ENCODE measurements around the gene TULP4. TPM values are rescaled to one million over a fixed set of nuclear protein-coding genes. Genes with fewer than 3 reads are reported as not detected.
A peak's percentile ranks its signal among the peaks of the same experiment; 100 is the strongest.

The TULP4 gene
- total RNA-seq, 1 experiment from 2014 or later: 126 TPM

GRCh38 chr6:158311626-158312025 lies 639 bp upstream of the TULP4 start:
- peaks cover 9% of the 10 kb centered on the region for H3K9me3 Mint-ChIP-seq (ENCODE audit: unreplicated experiment)
- peaks cover 72% of the 10 kb centered on the region for H3K36me3 Mint-ChIP-seq (ENCODE audit: insufficient read depth, unreplicated experiment)
- Histone ChIP-seq H3K36me3 (ENCODE audit: control insufficient read depth, insufficient read depth, low read length) (peaks cover 1% of the 10 kb centered on the region), H3K9me3 (no peaks in the 10 kb centered on the region), H3K4me3 (ENCODE audit: low read depth, low read length) (no peak overlapping the region), H3K27me3 (replicated peaks; ENCODE audit: control insufficient read depth, insufficient read depth, low read length) (no peaks in the 10 kb centered on the region), H3K4me1 (no peaks in the 10 kb centered on the region)
- no peak for TF ChIP-seq CTCF (IDR thresholded peaks at IDR 0.05; ENCODE audit: insufficient read depth in 1 of 2, low read depth in 1 of 2, low read length in 1 of 2, severe bottlenecking in 1 of 2, unreplicated experiment in 1 of 2)
- H3K4me1 Mint-ChIP-seq (ENCODE audit: low read depth, unreplicated experiment): no peaks in the 10 kb centered on the region
- no peak overlapping the region for H3K4me3 Mint-ChIP-seq (ENCODE audit: unreplicated experiment)
- no peak for DNase-seq
- ChIA-PET CTCF (no interaction called here), POLR2A (no interaction called here)
- H3K27me3 Mint-ChIP-seq (ENCODE audit: insufficient read depth, unreplicated experiment): no peaks in the 10 kb centered on the region
- BruUV-seq (replicated peaks): no TSS peak
- H3K27ac Mint-ChIP-seq (ENCODE audit: unreplicated experiment): no peak overlapping the region
- intact Hi-C loops (cut with micrococcal nuclease; ENCODE audit: unreplicated experiment): no loop called here

DNA sequence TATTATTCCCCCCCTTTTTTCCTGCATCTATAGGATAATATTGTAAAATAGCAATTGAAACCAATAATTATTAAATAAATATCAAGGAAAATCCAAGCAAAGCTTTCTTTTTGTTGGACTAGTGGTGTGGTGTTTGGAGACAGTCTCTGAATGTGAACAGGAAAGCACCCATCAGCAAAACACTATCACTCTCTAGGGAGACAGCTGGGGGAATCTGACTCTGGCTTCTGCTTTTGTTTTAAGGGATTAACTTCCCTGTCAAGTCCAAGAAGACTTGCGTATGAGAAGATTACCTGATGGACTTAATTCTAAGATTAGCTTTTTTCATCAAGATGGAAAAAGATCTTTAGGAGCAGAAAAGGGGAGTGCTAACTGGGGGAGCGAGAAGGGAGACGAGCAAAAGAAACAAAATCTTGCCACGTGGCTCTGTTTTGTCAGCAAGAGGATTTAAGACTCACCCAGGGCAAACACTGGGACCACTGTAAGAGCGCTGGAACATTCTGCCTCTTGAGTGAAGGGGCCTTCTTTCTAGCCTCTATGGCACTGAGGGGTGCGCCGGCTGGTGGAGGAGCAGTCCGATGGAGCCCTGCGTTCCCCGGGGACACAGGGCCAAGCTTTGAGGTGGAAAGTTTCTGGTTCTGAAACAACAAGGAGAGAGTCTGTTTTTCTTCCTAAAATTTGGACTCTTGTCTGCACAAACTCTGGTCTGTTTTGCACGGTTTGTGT lies 570 bp downstream of the TULP4 start:
- DNase-seq: no peak
- Mint-ChIP-seq H3K36me3 (ENCODE audit: insufficient read depth, unreplicated experiment) (peaks cover 66% of the 10 kb centered on the region), H3K9me3 (ENCODE audit: unreplicated experiment) (peaks cover 9% of the 10 kb centered on the region), H3K4me3 (ENCODE audit: unreplicated experiment) (no peak overlapping the region), H3K27me3 (ENCODE audit: insufficient read depth, unreplicated experiment) (no peaks in the 10 kb centered on the region), H3K27ac (ENCODE audit: unreplicated experiment) (peak overlapping the region; percentile 33), H3K4me1 (ENCODE audit: low read depth, unreplicated experiment) (no peaks in the 10 kb centered on the region)
- CTCF ChIA-PET: no interaction called here
- no peak for TF ChIP-seq CTCF (IDR thresholded peaks at IDR 0.05; ENCODE audit: insufficient read depth in 1 of 2, low read depth in 1 of 2, low read length in 1 of 2, severe bottlenecking in 1 of 2, unreplicated experiment in 1 of 2)
- TSS peak; percentile 53 for BruUV-seq (replicated peaks)
- intact Hi-C loops (cut with micrococcal nuclease; ENCODE audit: unreplicated experiment): no loop called here
- Histone ChIP-seq H3K36me3 (ENCODE audit: control insufficient read depth, insufficient read depth, low read length) (peaks cover 1% of the 10 kb centered on the region), H3K27me3 (replicated peaks; ENCODE audit: control insufficient read depth, insufficient read depth, low read length) (no peaks in the 10 kb centered on the region), H3K9me3 (no peaks in the 10 kb centered on the region), H3K4me3 (ENCODE audit: low read depth, low read length) (no peak overlapping the region), H3K4me1 (no peaks in the 10 kb centered on the region)
- POLR2A ChIA-PET: no interaction called here

DNA sequence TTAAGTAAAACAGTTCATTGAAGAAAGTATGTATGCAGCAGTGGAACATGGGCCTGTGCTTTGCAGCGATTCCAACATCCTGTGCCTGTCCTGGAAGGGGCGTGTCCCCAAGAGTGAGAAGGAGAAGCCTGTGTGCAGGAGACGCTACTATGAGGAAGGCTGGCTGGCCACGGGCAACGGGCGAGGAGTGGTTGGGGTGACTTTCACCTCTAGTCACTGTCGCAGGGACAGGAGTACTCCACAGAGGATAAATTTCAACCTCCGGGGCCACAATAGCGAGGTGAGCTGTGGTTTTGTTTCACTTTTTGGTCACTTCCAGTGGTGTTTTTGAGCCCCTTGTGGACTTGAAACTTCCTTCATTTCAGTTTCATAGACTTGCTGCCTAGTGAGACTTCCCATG lies 1.7 kb downstream of the TULP4 start:
- BruUV-seq (replicated peaks): no TSS peak
- Mint-ChIP-seq H3K36me3 (ENCODE audit: insufficient read depth, unreplicated experiment) (peaks cover 72% of the 10 kb centered on the region), H3K9me3 (ENCODE audit: unreplicated experiment) (peaks cover 9% of the 10 kb centered on the region), H3K4me3 (ENCODE audit: unreplicated experiment) (no peak overlapping the region), H3K4me1 (ENCODE audit: low read depth, unreplicated experiment) (no peaks in the 10 kb centered on the region), H3K27me3 (ENCODE audit: insufficient read depth, unreplicated experiment) (no peaks in the 10 kb centered on the region), H3K27ac (ENCODE audit: unreplicated experiment) (no peak overlapping the region)
- no peaks in the 10 kb centered on the region for H3K4me1 ChIP-seq
- intact Hi-C loops (cut with micrococcal nuclease; ENCODE audit: unreplicated experiment): no loop called here
- no peak overlapping the region for H3K4me3 ChIP-seq (ENCODE audit: low read depth, low read length)
- ChIA-PET POLR2A (no interaction called here), CTCF (no interaction called here)
- no peak for DNase-seq
- peaks cover 1% of the 10 kb centered on the region for H3K36me3 ChIP-seq (ENCODE audit: control insufficient read depth, insufficient read depth, low read length)
- TF ChIP-seq CTCF (IDR thresholded peaks at IDR 0.05; ENCODE audit: insufficient read depth in 1 of 2, low read depth in 1 of 2, low read length in 1 of 2, severe bottlenecking in 1 of 2, unreplicated experiment in 1 of 2): no peak
- H3K9me3 ChIP-seq: no peaks in the 10 kb centered on the region
- H3K27me3 ChIP-seq (replicated peaks; ENCODE audit: control insufficient read depth, insufficient read depth, low read length): no peaks in the 10 kb centered on the region
